ENCODE measurements around the gene SLC49A3. TPM values are rescaled to one million over a fixed set of nuclear protein-coding genes. Genes with fewer than 3 reads are reported as not detected.

SLC49A3 gene
- total and polyA plus RNA-seq, 10 of the 15 experiments (the other 5 are each of a cell fraction or from before 2014, with no cell fraction given), result 0.09 to 0.85 (median 0.18) TPM; not detected in 4

GRCh38 chr4:718460-718859 lies 29.5 kb upstream of the SLC49A3 start:
- in situ Hi-C loops (cut with MboI), result no loop called here
- no peaks in the 10 kb centered on the region for H3K4me1 ChIP-seq (ENCODE audit: control insufficient read depth, insufficient read depth, low read length)
- H3K27ac ChIP-seq (ENCODE audit: control insufficient read depth, insufficient read depth), result no peak overlapping the region
- H3K9ac ChIP-seq (ENCODE audit: control insufficient read depth, insufficient read depth, low read length), result no peak overlapping the region
- H3K9me3 ChIP-seq (replicated peaks; ENCODE audit: control insufficient read depth, insufficient read depth, low read length), result no peaks in the 10 kb centered on the region; the same call in 2 of the 3 replicates
- peaks cover 15% of the 10 kb centered on the region for H3K79me2 ChIP-seq (ENCODE audit: control insufficient read depth, insufficient read depth, low read length)
- RAD21 ChIA-PET (ENCODE audit: unreplicated experiment), result no interaction called here
- CTCF ChIA-PET, result no interaction called here
- no peak overlapping the region for H3K4me2 ChIP-seq (ENCODE audit: control insufficient read depth, insufficient read depth)
- no TSS peak for BruUV-seq (replicated peaks)
- peaks cover 2% of the 10 kb centered on the region; the same call in 1 of the 2 replicates for H4K20me1 ChIP-seq (ENCODE audit: control insufficient read depth, insufficient read depth)
- FAIRE-seq (no peak), DNase-seq (ENCODE audit: low read depth, low spot score) (no peak), ATAC-seq (no peak)
- no peak overlapping the region for H2AFZ ChIP-seq (ENCODE audit: control insufficient read depth, low read depth, low read length)
- peaks cover 2 to 11% of the 10 kb centered on the region in 2 experiments; a peak in 2 of 4 replicates for H3K36me3 ChIP-seq (ENCODE audit: control insufficient read depth in 2 of 2, insufficient read depth in 2 of 2, low read length in 1 of 2)
- POLR2A ChIA-PET, result no interaction called here
- H3K27me3 ChIP-seq (replicated peaks in 1 of 2; ENCODE audit: control insufficient read depth in 2 of 2, insufficient read depth in 2 of 2, low read length in 1 of 2), result no peaks in the 10 kb centered on the region
- intact Hi-C loops (cut with micrococcal nuclease; ENCODE audit: unreplicated experiment), result no loop called here
- no peak overlapping the region for H3K4me3 ChIP-seq
- 81% methylated on average over 8 of the region's 8 CpGs for WGBS (ENCODE audit: insufficient coverage, insufficient replicate concordance, low lambda C conversion rate, missing lambda C conversion rate)
- SMC1A ChIA-PET (ENCODE audit: uncharacterized antibody, unreplicated experiment), result no interaction called here
- TF ChIP-seq JUND (IDR thresholded peaks at IDR 0.05; ENCODE audit: low read depth, low read length) (no peak), HCFC1 (IDR thresholded peaks at IDR 0.05; ENCODE audit: low read length) (no peak), KAT2A (conservative IDR thresholded peaks at IDR 0.05; ENCODE audit: control insufficient read depth, low read depth, low read length) (no peak), YY1 (IDR thresholded peaks at IDR 0.05; ENCODE audit: low read depth, low read length) (no peak), POLR2AphosphoS5 (IDR thresholded peaks at IDR 0.05; ENCODE audit: low read length) (no peak), SIX5 (IDR thresholded peaks at IDR 0.05; ENCODE audit: low read depth, low read length, severe bottlenecking) (no peak), E2F4 (IDR thresholded peaks at IDR 0.05; ENCODE audit: low read depth, low read length) (no peak), ATF2 (IDR thresholded peaks at IDR 0.05; ENCODE audit: low read length) (no peak)
- TF ChIP-seq, protein P1, sequence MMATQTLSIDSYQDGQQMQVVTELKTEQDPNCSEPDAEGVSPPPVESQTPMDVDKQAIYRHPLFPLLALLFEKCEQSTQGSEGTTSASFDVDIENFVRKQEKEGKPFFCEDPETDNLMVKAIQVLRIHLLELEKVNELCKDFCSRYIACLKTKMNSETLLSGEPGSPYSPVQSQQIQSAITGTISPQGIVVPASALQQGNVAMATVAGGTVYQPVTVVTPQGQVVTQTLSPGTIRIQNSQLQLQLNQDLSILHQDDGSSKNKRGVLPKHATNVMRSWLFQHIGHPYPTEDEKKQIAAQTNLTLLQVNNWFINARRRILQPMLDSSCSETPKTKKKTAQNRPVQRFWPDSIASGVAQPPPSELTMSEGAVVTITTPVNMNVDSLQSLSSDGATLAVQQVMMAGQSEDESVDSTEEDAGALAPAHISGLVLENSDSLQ (IDR thresholded peaks at IDR 0.05), result no peak
- TF ChIP-seq, protein P2, sequence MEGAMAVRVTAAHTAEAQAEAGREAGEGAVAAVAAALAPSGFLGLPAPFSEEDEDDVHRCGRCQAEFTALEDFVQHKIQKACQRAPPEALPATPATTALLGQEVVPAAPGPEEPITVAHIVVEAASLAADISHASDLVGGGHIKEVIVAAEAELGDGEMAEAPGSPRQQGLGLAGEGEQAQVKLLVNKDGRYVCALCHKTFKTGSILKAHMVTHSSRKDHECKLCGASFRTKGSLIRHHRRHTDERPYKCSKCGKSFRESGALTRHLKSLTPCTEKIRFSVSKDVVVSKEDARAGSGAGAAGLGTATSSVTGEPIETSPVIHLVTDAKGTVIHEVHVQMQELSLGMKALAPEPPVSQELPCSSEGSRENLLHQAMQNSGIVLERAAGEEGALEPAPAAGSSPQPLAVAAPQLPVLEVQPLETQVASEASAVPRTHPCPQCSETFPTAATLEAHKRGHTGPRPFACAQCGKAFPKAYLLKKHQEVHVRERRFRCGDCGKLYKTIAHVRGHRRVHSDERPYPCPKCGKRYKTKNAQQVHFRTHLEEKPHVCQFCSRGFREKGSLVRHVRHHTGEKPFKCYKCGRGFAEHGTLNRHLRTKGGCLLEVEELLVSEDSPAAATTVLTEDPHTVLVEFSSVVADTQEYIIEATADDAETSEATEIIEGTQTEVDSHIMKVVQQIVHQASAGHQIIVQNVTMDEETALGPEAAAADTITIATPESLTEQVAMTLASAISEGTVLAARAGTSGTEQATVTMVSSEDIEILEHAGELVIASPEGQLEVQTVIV (IDR thresholded peaks at IDR 0.05; ENCODE audit: borderline replicate concordance, partially characterized antibody), result no peak

All from GM12878 (cell line).